WTC11 (cell line): ENCODE measurements around the gene PCTP. TPM values are rescaled to one million over a fixed set of nuclear protein-coding genes. Genes with fewer than 3 reads are reported as not detected.

Experiments used
- ATAC-seq: fragments of 200-7000 bp; cut with Tn5 transposase; 2 replicates; pipeline ENCODE4 v1.10.0; 2021; ENCODE audit warnings: mild to moderate bottlenecking, moderate library complexity
- CTCF ChIA-PET: fragments of 300-600 bp; sonication (Branson Sonifier 250); formaldehyde crosslinking; loops from one replicate; lab custom pipeline; 2021; ENCODE audit warnings: antibody characterized with exemption; lab: Charles Lee
- POLR2A ChIA-PET: fragments of 350-600 bp; sonication (Branson Sonifier 250); formaldehyde crosslinking; loops from one replicate; lab custom pipeline; 2021; ENCODE audit warnings: antibody characterized with exemption; lab: Charles Lee
- DNase-seq: peaks from one replicate; pipeline ENCODE4 v3.0.0; 2021; ENCODE audit warnings: low spot score
- H3K27ac Mint-ChIP-seq: 2 replicates; pipeline ENCODE4 v1.8.0; 2021; ENCODE audit warnings: mixed read lengths
- H3K27me3 Mint-ChIP-seq: 2 replicates; pipeline ENCODE4 v1.8.0; 2021; ENCODE audit warnings: low read depth, mild to moderate bottlenecking, moderate library complexity, mixed read lengths
- H3K36me3 Mint-ChIP-seq: 2 replicates; pipeline ENCODE4 v1.8.0; 2021; ENCODE audit warnings: mixed read lengths
- H3K4me1 Mint-ChIP-seq: 2 replicates; pipeline ENCODE4 v1.8.0; 2022; ENCODE audit warnings: mixed read lengths
- H3K4me3 Mint-ChIP-seq: 2 replicates; pipeline ENCODE4 v1.8.0; 2021; ENCODE audit warnings: mild to moderate bottlenecking, moderate library complexity, mixed read lengths
- H3K9me3 Mint-ChIP-seq: 2 replicates; pipeline ENCODE4 v1.8.0; 2021; ENCODE audit warnings: mixed read lengths
- CREM ChIP-seq: sonication (generic); formaldehyde crosslinking; IDR thresholded peaks from 2 replicates; pipeline ENCODE4 v1.8.1; 2022; ENCODE audit warnings: mild to moderate bottlenecking, missing genetic modification reagents, moderate library complexity
- ELF4 ChIP-seq: sonication (generic); formaldehyde crosslinking; IDR thresholded peaks from 2 replicates; pipeline ENCODE4 v1.8.1; 2022; ENCODE audit warnings: low read depth, mild to moderate bottlenecking, moderate library complexity, missing genetic modification reagents
- GTF2I ChIP-seq: fragments of 250-450 bp; sonication (Bioruptor Pico); conservative IDR thresholded peaks from 2 replicates; pipeline ENCODE4 v1.4.0; 2021; ENCODE audit warnings: mild to moderate bottlenecking
- IRF2 ChIP-seq: sonication (generic); formaldehyde crosslinking; IDR thresholded peaks from 2 replicates; pipeline ENCODE4 v1.8.0; 2022; ENCODE audit warnings: low read depth, missing genetic modification reagents, borderline replicate concordance
- JAZF1 ChIP-seq: fragments of 250-450 bp; sonication (Bioruptor Pico); IDR thresholded peaks from 2 replicates; pipeline ENCODE4 v1.9.0; 2021; ENCODE audit warnings: moderate library complexity, mild to moderate bottlenecking, inconsistent platforms
- MXD4 ChIP-seq: fragments of 250-450 bp; sonication (Bioruptor Pico); IDR thresholded peaks from 2 replicates; pipeline ENCODE4 v1.8.0; 2021; ENCODE audit warnings: mild to moderate bottlenecking, moderate library complexity, borderline replicate concordance
- NFE2L1 ChIP-seq: sonication (generic); formaldehyde crosslinking; IDR thresholded peaks from 2 replicates; pipeline ENCODE4 v1.8.1; 2023; ENCODE audit warnings: missing genetic modification reagents
- NR1H2 ChIP-seq: sonication (generic); formaldehyde crosslinking; IDR thresholded peaks from 2 replicates; pipeline ENCODE4 v1.9.0; 2021; ENCODE audit warnings: mild to moderate bottlenecking, moderate library complexity, missing genetic modification reagents
- RORB ChIP-seq: fragments of 250-450 bp; sonication (Bioruptor Pico); IDR thresholded peaks from 2 replicates; pipeline ENCODE4 v1.9.0; 2021; ENCODE audit warnings: mild to moderate bottlenecking
- TP53 ChIP-seq: sonication (generic); formaldehyde crosslinking; IDR thresholded peaks from 2 replicates; pipeline ENCODE4 v1.8.1; 2023; ENCODE audit warnings: mild to moderate bottlenecking, missing genetic modification reagents
- USF1 ChIP-seq: sonication (generic); formaldehyde crosslinking; IDR thresholded peaks from 2 replicates; pipeline ENCODE4 v1.8.0; 2022; ENCODE audit warnings: mild to moderate bottlenecking, missing genetic modification reagents
- ZNF219 ChIP-seq: sonication (generic); formaldehyde crosslinking; IDR thresholded peaks from 2 replicates; pipeline ENCODE4 v1.8.0; 2023; ENCODE audit warnings: missing genetic modification reagents, mild to moderate bottlenecking, borderline replicate concordance
- ZNF317 ChIP-seq: sonication (generic); formaldehyde crosslinking; IDR thresholded peaks from 2 replicates; pipeline ENCODE4 v1.8.1; 2023; ENCODE audit warnings: low read depth, mild to moderate bottlenecking, moderate library complexity, missing genetic modification reagents, borderline replicate concordance
- ZNF396 ChIP-seq: fragments of 250-450 bp; sonication (Bioruptor Pico); IDR thresholded peaks from 2 replicates; pipeline ENCODE4 v1.8.0; 2021; ENCODE audit warnings: mild to moderate bottlenecking, moderate library complexity, borderline replicate concordance
- ZSCAN18 ChIP-seq: fragments of 250-450 bp; sonication (Bioruptor Pico); IDR thresholded peaks from 2 replicates; pipeline ENCODE4 v2.1.2; 2022; ENCODE audit warnings: mild to moderate bottlenecking, moderate library complexity
- total RNA-seq: library from RNA; stranded (reverse); gene quantifications from 3 replicates; pipeline ENCODE4 v1.2.3, GENCODE V29; 2021
- TF ChIP-seq, protein P1 (sequence below): fragments of 250-450 bp; sonication (Bioruptor Pico); IDR thresholded peaks from 2 replicates; pipeline ENCODE4 v1.9.0; 2021; ENCODE audit warnings: moderate library complexity, mild to moderate bottlenecking, inconsistent platforms, borderline replicate concordance
- TF ChIP-seq, protein P2 (sequence below): fragments of 250-450 bp; sonication (Bioruptor Pico); IDR thresholded peaks from 2 replicates; pipeline ENCODE4 v1.8.0; 2021; ENCODE audit warnings: mild to moderate bottlenecking
- TF ChIP-seq, protein P3 (sequence below): fragments of 250-450 bp; sonication (Bioruptor Pico); conservative IDR thresholded peaks from 2 replicates; pipeline ENCODE4 v1.9.0; 2021; ENCODE audit warnings: mild to moderate bottlenecking
- TF ChIP-seq, protein P4 (sequence below): sonication (generic); formaldehyde crosslinking; IDR thresholded peaks from 2 replicates; pipeline ENCODE4 v1.8.0; 2023; ENCODE audit warnings: missing genetic modification reagents, mild to moderate bottlenecking, borderline replicate concordance

PCTP gene
- total RNA-seq, 1 experiment from 2014 or later = 10.3 TPM

DNA sequence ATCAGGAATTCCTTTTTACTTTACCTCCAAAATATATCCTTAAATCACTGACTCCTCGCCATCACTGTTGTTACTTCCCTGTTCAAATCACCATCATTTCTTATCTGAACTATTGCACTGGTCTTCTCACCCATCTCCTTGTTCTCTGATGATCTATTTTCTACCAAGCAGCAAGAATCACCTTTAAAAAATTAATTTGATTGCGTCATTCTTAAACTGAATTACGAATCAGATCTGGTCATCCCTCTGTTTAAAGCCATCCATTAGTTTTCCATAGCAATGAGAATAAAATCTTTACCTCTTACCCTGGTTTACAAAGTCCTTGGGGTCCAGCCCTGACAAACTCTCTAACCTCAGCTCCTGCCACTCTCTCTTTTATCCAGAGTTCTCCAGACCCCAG is 14.6 kb downstream of the PCTP start (continued):
- TF ChIP-seq NR1H2 = no peak
- TF ChIP-seq CREM (CRISPR knock-in tag) = no peak
- TF ChIP-seq RORB (CRISPR knock-in tag) = no peak
- TF ChIP-seq, all 79 proteins: peak for 0

- no peak for TF ChIP-seq NFE2L1
- no peak for TF ChIP-seq ZSCAN18 (CRISPR knock-in tag)
- no peak for TF ChIP-seq ZNF396 (CRISPR knock-in tag)
- TF ChIP-seq ELF4 (CRISPR knock-in tag) = no peak
- no peak for TF ChIP-seq IRF2 (CRISPR knock-in tag)
- TF ChIP-seq, protein P1, sequence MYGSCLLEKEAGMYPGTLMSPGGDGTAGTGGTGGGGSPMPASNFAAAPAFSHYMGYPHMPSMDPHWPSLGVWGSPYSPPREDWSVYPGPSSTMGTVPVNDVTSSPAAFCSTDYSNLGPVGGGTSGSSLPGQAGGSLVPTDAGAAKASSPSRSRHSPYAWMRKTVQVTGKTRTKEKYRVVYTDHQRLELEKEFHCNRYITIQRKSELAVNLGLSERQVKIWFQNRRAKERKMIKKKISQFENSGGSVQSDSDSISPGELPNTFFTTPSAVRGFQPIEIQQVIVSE (CRISPR knock-in tag) = no peak
- no peak for TF ChIP-seq MXD4 (CRISPR knock-in tag)
- TF ChIP-seq TP53 (CRISPR knock-in tag) = no peak
- no peak for TF ChIP-seq USF1
- CTCF ChIA-PET = interaction anchor here (1.5 to 3.4 kb wide), 4 partner anchors 18 to 242 kb away, joined by 3 to 21 read pairs (median 8); partner anchors contain the start of gene PCTP
These were observed 18.2 kb downstream of the PCTP start for GRCh38 chr17:55768936-55769624.

GRCh38 chr17:55769625-55770000 is 18.8 kb downstream of the PCTP start:
- Mint-ChIP-seq H3K36me3 (no peaks in the 10 kb centered on the region; the same call in 1 of the 2 replicates), H3K4me1 (peaks cover 2% of the 10 kb centered on the region; the same call in 1 of the 2 replicates), H3K27ac (no peak overlapping the region), H3K27me3 (no peaks in the 10 kb centered on the region), H3K9me3 (no peaks in the 10 kb centered on the region), H3K4me3 (no peak overlapping the region)
- ATAC-seq = no peak
- ChIA-PET POLR2A (no interaction called here), CTCF (interaction anchor here (0.6 to 3.4 kb wide), 12 partner anchors 19 to 243 kb away, joined by 3 to 21 read pairs (median 5); partner anchors contain the start of gene PCTP)
- DNase-seq = no peak
- TF ChIP-seq, protein P2, sequence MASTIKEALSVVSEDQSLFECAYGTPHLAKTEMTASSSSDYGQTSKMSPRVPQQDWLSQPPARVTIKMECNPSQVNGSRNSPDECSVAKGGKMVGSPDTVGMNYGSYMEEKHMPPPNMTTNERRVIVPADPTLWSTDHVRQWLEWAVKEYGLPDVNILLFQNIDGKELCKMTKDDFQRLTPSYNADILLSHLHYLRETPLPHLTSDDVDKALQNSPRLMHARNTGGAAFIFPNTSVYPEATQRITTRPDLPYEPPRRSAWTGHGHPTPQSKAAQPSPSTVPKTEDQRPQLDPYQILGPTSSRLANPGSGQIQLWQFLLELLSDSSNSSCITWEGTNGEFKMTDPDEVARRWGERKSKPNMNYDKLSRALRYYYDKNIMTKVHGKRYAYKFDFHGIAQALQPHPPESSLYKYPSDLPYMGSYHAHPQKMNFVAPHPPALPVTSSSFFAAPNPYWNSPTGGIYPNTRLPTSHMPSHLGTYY (CRISPR knock-in tag) = no peak
- TF ChIP-seq ZNF219 (CRISPR knock-in tag) = no peak
- TF ChIP-seq, protein P3, sequence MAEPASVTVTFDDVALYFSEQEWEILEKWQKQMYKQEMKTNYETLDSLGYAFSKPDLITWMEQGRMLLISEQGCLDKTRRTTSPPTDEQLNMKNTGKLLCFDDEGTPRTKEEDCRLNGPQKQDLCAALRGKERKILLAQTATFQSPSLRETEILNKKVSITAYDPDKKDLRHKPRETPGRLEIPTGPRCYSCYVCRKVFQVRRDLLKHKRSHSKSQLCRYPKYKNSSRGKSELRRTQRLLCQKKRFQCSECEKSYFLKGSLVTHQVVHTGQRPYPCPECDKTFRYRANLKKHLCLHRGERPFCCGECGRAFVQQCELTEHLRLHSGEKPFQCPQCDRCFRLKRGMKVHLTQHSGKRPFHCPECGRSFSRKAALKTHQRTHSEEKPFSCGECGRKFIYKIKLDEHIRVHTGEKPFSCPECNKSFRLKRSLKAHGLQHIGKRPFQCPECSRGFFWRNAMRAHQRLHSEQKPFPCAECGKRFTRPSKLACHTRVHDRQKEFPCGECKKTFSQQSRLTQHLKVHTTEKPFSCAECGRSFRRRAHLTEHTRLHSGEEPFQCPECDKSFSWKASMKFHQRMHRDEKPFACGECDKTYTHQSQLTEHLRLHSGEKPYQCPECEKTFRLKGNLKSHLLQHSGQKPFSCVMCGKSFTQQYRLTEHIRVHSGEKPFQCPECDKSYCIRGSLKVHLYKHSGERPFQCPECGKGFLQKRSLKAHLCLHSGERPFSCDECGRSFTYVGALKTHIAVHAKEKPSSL (CRISPR knock-in tag) = no peak
- TF ChIP-seq, protein P4, sequence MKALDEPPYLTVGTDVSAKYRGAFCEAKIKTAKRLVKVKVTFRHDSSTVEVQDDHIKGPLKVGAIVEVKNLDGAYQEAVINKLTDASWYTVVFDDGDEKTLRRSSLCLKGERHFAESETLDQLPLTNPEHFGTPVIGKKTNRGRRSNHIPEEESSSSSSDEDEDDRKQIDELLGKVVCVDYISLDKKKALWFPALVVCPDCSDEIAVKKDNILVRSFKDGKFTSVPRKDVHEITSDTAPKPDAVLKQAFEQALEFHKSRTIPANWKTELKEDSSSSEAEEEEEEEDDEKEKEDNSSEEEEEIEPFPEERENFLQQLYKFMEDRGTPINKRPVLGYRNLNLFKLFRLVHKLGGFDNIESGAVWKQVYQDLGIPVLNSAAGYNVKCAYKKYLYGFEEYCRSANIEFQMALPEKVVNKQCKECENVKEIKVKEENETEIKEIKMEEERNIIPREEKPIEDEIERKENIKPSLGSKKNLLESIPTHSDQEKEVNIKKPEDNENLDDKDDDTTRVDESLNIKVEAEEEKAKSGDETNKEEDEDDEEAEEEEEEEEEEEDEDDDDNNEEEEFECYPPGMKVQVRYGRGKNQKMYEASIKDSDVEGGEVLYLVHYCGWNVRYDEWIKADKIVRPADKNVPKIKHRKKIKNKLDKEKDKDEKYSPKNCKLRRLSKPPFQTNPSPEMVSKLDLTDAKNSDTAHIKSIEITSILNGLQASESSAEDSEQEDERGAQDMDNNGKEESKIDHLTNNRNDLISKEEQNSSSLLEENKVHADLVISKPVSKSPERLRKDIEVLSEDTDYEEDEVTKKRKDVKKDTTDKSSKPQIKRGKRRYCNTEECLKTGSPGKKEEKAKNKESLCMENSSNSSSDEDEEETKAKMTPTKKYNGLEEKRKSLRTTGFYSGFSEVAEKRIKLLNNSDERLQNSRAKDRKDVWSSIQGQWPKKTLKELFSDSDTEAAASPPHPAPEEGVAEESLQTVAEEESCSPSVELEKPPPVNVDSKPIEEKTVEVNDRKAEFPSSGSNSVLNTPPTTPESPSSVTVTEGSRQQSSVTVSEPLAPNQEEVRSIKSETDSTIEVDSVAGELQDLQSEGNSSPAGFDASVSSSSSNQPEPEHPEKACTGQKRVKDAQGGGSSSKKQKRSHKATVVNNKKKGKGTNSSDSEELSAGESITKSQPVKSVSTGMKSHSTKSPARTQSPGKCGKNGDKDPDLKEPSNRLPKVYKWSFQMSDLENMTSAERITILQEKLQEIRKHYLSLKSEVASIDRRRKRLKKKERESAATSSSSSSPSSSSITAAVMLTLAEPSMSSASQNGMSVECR (CRISPR knock-in tag) = no peak
- TF ChIP-seq ZNF317 = no peak
- TF ChIP-seq JAZF1 = no peak
- no peak for TF ChIP-seq GTF2I (CRISPR knock-in tag)

More at GRCh38 chr17:55768936-55769624, 18.2 kb downstream of the PCTP start:
- Mint-ChIP-seq H3K9me3 (no peaks in the 10 kb centered on the region), H3K36me3 (no peaks in the 10 kb centered on the region; the same call in 1 of the 2 replicates), H3K4me1 (no peaks in the 10 kb centered on the region), H3K27ac (no peak overlapping the region), H3K27me3 (no peaks in the 10 kb centered on the region), H3K4me3 (no peak overlapping the region)
- POLR2A ChIA-PET = no interaction called here
- no peak for DNase-seq
- ATAC-seq = no peak
